Dermis microvascular lymphatic vessel endothelial cell (primary cell): ENCODE data around the gene SCN5A. TPM values are rescaled to one million over a fixed set of nuclear protein-coding genes. Genes with fewer than 3 reads are reported as not detected.

Experiments used
- DNase-seq, 2 donors: peaks; one replicate each; pipeline versions ENCODE4 v3.0.0 to v3.0.0-alpha.2; 2010; ENCODE audit warnings: low read depth in 2 of 2
- total RNA-seq: library from RNA; depleted of rRNA; stranded (reverse); fragments of >200 nt; gene quantifications from 2 replicates; pipeline ENCODE4 v1.2.1, GENCODE V29; 2014

SCN5A gene
- total RNA-seq, 1 donor from 2014 or later, result 6.2 TPM

DNA sequence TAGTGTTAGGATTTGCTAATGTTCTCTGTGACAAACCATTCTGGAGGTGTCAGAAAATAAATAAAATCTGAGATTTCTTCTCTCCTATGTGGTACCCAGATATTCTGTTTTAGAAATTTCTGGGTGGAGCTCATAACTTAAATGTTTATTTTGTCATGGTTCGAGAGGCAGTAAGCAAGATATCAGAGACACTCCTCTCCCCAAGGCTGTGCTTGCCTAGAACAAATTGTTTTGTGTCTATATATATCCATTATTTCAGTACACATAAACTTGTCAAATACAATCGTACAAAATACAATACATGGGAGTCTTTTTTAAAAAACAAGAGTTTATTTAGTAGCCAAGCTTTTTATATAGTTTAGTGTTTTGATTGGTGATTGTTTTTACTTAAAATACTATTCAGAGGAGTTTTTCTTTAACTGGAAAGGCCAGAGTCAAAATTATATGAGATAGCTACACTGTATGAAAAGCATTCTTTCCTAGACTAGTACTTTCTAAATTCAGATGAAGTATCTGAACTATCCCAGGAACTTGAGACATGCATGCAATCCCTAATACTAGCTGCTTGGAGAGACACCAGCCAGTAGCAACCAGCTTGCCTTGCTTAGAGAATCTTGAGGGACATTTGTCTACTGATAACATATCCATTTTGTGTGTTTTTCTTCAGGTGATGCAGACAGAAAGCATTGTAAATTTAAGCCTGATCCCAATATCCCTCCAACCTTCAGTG is 148.6 kb downstream of the SCN5A start:
- DNase-seq, result no peak

Other genes with a start within 250 kb of the SCN5A start
- 2.7 and 3.3 TPM in 2 replicates for gene ACVR2B, start 195.8 kb downstream of the SCN5A start, total RNA-seq
- gene EXOG, start 153.3 kb downstream of the SCN5A start, total RNA-seq, result 6.4 and 6.7 TPM in 2 replicates
- gene SCN10A, start 166.5 kb upstream of the SCN5A start, total RNA-seq, result not detected in 2 replicates